Sigmoid colon (tissue), 4 donors: ENCODE measurements around the gene ATXN7.

Experiments used
- EP300 ChIP-seq, 4 donors: sonication (generic); formaldehyde crosslinking; IDR thresholded peaks; one replicate each; pipeline ENCODE4 v1.6.1; 2017; ENCODE audit warnings: antibody characterized with exemption in 4 of 4
- POLR2A ChIP-seq, 2 donors: fragments of 450-650 bp; IDR thresholded peaks; one replicate each; pipeline ENCODE4 v1.6.1; 2016; ENCODE audit warnings: antibody characterized with exemption in 2 of 2, mild to moderate bottlenecking in 2 of 2, moderate library complexity in 2 of 2
- POLR2AphosphoS5 ChIP-seq, 4 donors: sonication (generic); formaldehyde crosslinking; IDR thresholded peaks; one replicate each; pipeline ENCODE4 v1.6.1; 2017; ENCODE audit warnings: antibody characterized with exemption in 4 of 4
- TF ChIP-seq, protein P1 (sequence below), 4 experiments: fragments of 450-650 bp in 3 of 4; fragments of 200-600 bp in 1 of 4; IDR thresholded peaks; one replicate each; pipeline ENCODE4 v1.5.1; 2016 to 2019; ENCODE audit warnings: antibody characterized with exemption in 4 of 4, mild to moderate bottlenecking in 3 of 4, moderate library complexity in 2 of 4

DNA sequence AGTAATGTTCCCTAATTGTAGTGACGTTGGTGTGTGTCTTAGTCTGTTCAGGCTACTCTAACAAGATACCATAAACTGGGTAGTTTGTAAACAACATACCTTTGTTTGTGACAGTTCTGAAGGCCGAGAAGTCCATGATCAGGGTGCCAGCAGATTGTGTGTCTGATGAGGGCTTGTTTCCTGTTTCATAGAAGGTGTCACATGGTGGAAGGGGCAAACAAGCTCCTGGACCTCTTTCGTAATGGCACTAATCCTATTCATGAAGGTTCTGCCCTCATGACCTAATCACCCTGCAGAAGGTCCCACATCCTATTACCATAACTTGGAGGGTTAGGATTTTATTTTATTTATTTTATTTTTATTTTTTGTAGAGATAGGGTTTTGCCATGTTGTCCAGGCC is 11.1 kb downstream of the ATXN7 start:
- TF ChIP-seq, protein P1, sequence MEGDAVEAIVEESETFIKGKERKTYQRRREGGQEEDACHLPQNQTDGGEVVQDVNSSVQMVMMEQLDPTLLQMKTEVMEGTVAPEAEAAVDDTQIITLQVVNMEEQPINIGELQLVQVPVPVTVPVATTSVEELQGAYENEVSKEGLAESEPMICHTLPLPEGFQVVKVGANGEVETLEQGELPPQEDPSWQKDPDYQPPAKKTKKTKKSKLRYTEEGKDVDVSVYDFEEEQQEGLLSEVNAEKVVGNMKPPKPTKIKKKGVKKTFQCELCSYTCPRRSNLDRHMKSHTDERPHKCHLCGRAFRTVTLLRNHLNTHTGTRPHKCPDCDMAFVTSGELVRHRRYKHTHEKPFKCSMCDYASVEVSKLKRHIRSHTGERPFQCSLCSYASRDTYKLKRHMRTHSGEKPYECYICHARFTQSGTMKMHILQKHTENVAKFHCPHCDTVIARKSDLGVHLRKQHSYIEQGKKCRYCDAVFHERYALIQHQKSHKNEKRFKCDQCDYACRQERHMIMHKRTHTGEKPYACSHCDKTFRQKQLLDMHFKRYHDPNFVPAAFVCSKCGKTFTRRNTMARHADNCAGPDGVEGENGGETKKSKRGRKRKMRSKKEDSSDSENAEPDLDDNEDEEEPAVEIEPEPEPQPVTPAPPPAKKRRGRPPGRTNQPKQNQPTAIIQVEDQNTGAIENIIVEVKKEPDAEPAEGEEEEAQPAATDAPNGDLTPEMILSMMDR (IDR thresholded peaks at IDR 0.05) = no peak
- no peak for TF ChIP-seq EP300 (IDR thresholded peaks at IDR 0.05)
- no peak for TF ChIP-seq POLR2A (IDR thresholded peaks at IDR 0.05)
- no peak for TF ChIP-seq POLR2AphosphoS5 (IDR thresholded peaks at IDR 0.05)
